22Rv1 (cell line): Measurements from ENCODE around the gene GLOD5.

Experiments
- CTCF ChIP-seq: fragments of 450-650 bp; IDR thresholded peaks from 2 replicates; pipeline ENCODE4 v1.5.1; 2017; ENCODE audit warnings: mild to moderate bottlenecking
- ZFX ChIP-seq: fragments of 450-650 bp; IDR thresholded peaks from 2 replicates; pipeline ENCODE4 v1.6.1; 2017; ENCODE audit warnings: antibody characterized with exemption, borderline replicate concordance

GRCh38 chrX:48752498-48752897 is 9.0 kb upstream of the GLOD5 start:
- TF ChIP-seq CTCF (no peak), ZFX (no peak)
